GM12878 (cell line): ENCODE data around the gene HS6ST3. TPM values are rescaled to one million over a fixed set of nuclear protein-coding genes. Genes with fewer than 3 reads are reported as not detected.

Experiments used
- ATAC-seq: fragments of 200-7000 bp; cut with Tn5 transposase; 3 replicates; pipeline ENCODE4 v1.9.1; 2020; ENCODE audit warnings: mild to moderate bottlenecking, moderate library complexity
- BruUV-seq: library from RNA; stranded (reverse); fragments of 400-500 nt; replicated peaks from 2 replicates; lab custom pipeline; 2021; lab: Mats Ljungman, UMichigan
- CTCF ChIA-PET: fragments of 300-600 bp; sonication (Branson Sonifier 250); formaldehyde crosslinking; extraction: SDS; loops from one replicate; lab custom pipeline; 2021; ENCODE audit warnings: inconsistent platforms; lab: Yijun Ruan, JAX
- POLR2A ChIA-PET: fragments of 350-600 bp; formaldehyde crosslinking; extraction: SDS; loops from one replicate; lab custom pipeline; 2021; ENCODE audit warnings: inconsistent platforms; lab: Charles Lee
- RAD21 ChIA-PET: fragments of 300-600 bp; sonication (Branson Sonifier 250); formaldehyde crosslinking; loops from one replicate; lab custom pipeline; 2023; ENCODE audit warnings: antibody characterized with exemption; ENCODE audit not compliant: unreplicated experiment; lab: Charles Lee
- SMC1A ChIA-PET: fragments of 300-600 bp; sonication (Branson Sonifier 250); formaldehyde crosslinking; loops from one replicate; lab custom pipeline; 2023; ENCODE audit not compliant: unreplicated experiment, uncharacterized antibody; lab: Charles Lee
- DNase-seq: peaks from one replicate; pipeline ENCODE4 v3.0.0-alpha.2; 2011; ENCODE audit warnings: low read depth, low spot score
- FAIRE-seq: peaks from 3 replicates; lab custom pipeline; 2011; peaks lifted over from hg19 to GRCh38; lab: Jason Lieb, UNC
- H2AFZ ChIP-seq: 2 replicates; pipeline ENCODE4 v1.6.0; 2011; ENCODE audit warnings: low read depth, low read length, control low read depth; ENCODE audit not compliant: control insufficient read depth
- H3K27ac ChIP-seq: 2 replicates; pipeline ENCODE4 v1.5.1; 2011; ENCODE audit warnings: control low read depth; ENCODE audit not compliant: control insufficient read depth, insufficient read depth
- H3K27me3 ChIP-seq, 2 experiments: replicated peaks in 1 of 2; 2 replicates each; pipeline versions ENCODE4 v1.6.0 to v1.6.1; 2011; ENCODE audit warnings: low read length in 1 of 2; ENCODE audit not compliant: control insufficient read depth in 2 of 2, insufficient read depth in 2 of 2
- H3K36me3 ChIP-seq, 2 experiments: 2 replicates each; pipeline ENCODE4 v1.5.1; 2011; ENCODE audit warnings: low read length in 1 of 2; ENCODE audit not compliant: control insufficient read depth in 2 of 2, insufficient read depth in 2 of 2
- H3K4me1 ChIP-seq: 2 replicates; pipeline ENCODE4 v1.6.1; 2011; ENCODE audit warnings: mild to moderate bottlenecking, low read length, moderate library complexity, mixed read lengths; ENCODE audit not compliant: control insufficient read depth, insufficient read depth
- H3K4me2 ChIP-seq: 2 replicates; pipeline ENCODE4 v1.6.0; 2011; ENCODE audit warnings: control low read depth; ENCODE audit not compliant: control insufficient read depth, insufficient read depth
- H3K4me3 ChIP-seq: fragments of 200-600 bp; sonication (generic); 2 replicates; pipeline ENCODE4 v1.5.1; 2016
- H3K79me2 ChIP-seq: 2 replicates; pipeline ENCODE4 v1.6.0; 2011; ENCODE audit warnings: low read length; ENCODE audit not compliant: control insufficient read depth, insufficient read depth
- H3K9ac ChIP-seq: 2 replicates; pipeline ENCODE4 v1.8.0; 2011; ENCODE audit warnings: low read length, control low read depth, mixed read lengths; ENCODE audit not compliant: control insufficient read depth, insufficient read depth
- H3K9me3 ChIP-seq: replicated peaks from 3 replicates; pipeline ENCODE4 v1.5.1; 2011; ENCODE audit warnings: mild to moderate bottlenecking, low read length; ENCODE audit not compliant: control insufficient read depth, insufficient read depth
- H4K20me1 ChIP-seq: 2 replicates; pipeline ENCODE4 v1.6.0; 2011; ENCODE audit not compliant: control insufficient read depth, insufficient read depth
- ATF7 ChIP-seq: fragments of 450-650 bp; IDR thresholded peaks from 2 replicates; pipeline ENCODE4 v1.6.1; 2016; ENCODE audit warnings: low read depth, mild to moderate bottlenecking
- BMI1 ChIP-seq: fragments of 450-650 bp; IDR thresholded peaks from 2 replicates; pipeline ENCODE4 v1.6.1; 2016; ENCODE audit warnings: mild to moderate bottlenecking, moderate library complexity, borderline replicate concordance
- CBFB ChIP-seq: IDR thresholded peaks from 2 replicates; pipeline ENCODE4 v1.6.1; 2016; ENCODE audit warnings: antibody characterized with exemption, low read depth
- ESRRA ChIP-seq: IDR thresholded peaks from 2 replicates; pipeline ENCODE4 v1.6.1; 2012; ENCODE audit warnings: mild to moderate bottlenecking, low read length, improper control_type of control experiment
- EZH2 ChIP-seq: IDR thresholded peaks from 2 replicates; pipeline ENCODE4 v1.6.1; 2012; ENCODE audit warnings: low read depth, mild to moderate bottlenecking, control low read depth, inconsistent platforms, low read length, borderline replicate concordance; ENCODE audit not compliant: control insufficient read depth
- HDGF ChIP-seq: fragments of 450-650 bp; IDR thresholded peaks from 2 replicates; pipeline ENCODE4 v1.6.1; 2016; ENCODE audit warnings: antibody characterized with exemption
- LARP7 ChIP-seq: fragments of 450-650 bp; IDR thresholded peaks from 2 replicates; pipeline ENCODE4 v1.6.1; 2017; ENCODE audit warnings: mild to moderate bottlenecking
- NFYA ChIP-seq: IDR thresholded peaks from 2 replicates; pipeline ENCODE4 v1.6.1; 2011; ENCODE audit warnings: low read depth, mild to moderate bottlenecking, low read length, improper control_type of control experiment, borderline replicate concordance
- NR2C1 ChIP-seq: fragments of 450-650 bp; IDR thresholded peaks from 2 replicates; pipeline ENCODE4 v1.6.1; 2017; ENCODE audit warnings: antibody characterized with exemption, mild to moderate bottlenecking, moderate library complexity
- NR2C2 ChIP-seq: IDR thresholded peaks from 2 replicates; pipeline ENCODE4 v1.6.1; 2011; ENCODE audit warnings: borderline replicate concordance, low read depth; ENCODE audit not compliant: control insufficient read depth, insufficient read length
- RBBP5 ChIP-seq: fragments of 200-600 bp; sonication (generic); conservative IDR thresholded peaks from 2 replicates; pipeline ENCODE4 v1.6.1; 2016
- SREBF2 ChIP-seq: IDR thresholded peaks from 2 replicates; pipeline ENCODE4 v1.6.1; 2012; ENCODE audit warnings: mild to moderate bottlenecking, low read length
- TAF1 ChIP-seq: IDR thresholded peaks from 2 replicates; pipeline ENCODE4 v1.6.1; 2011; ENCODE audit warnings: mild to moderate bottlenecking, low read depth, low read length, borderline replicate concordance
- TCF3 ChIP-seq: IDR thresholded peaks from 2 replicates; pipeline ENCODE4 v1.6.1; 2012; ENCODE audit warnings: low read depth, mild to moderate bottlenecking, low read length, borderline replicate concordance; ENCODE audit not compliant: insufficient read depth
- WGBS: methylation state at CpG from one replicate; pipeline ENCODE4 v1.1.6; 2016; ENCODE audit warnings: low lambda C conversion rate; ENCODE audit not compliant: insufficient replicate concordance, insufficient coverage; ENCODE audit errors: missing lambda C conversion rate; 5-methylcytosine and 5-hydroxymethylcytosine counted together
- in situ Hi-C: fragments of 300-500 bp; cut with MboI; formaldehyde crosslinking; loops from 9 replicates; pipeline ENCODE4 v1.14.3; 2018; ENCODE audit warnings: mixed read lengths
- intact Hi-C: fragments of 100-400 bp; cut with micrococcal nuclease; formaldehyde crosslinking; loops from one replicate; pipeline ENCODE4 v1.14.2; 2022; ENCODE audit not compliant: unreplicated experiment
- polyA plus RNA-seq, 11 experiments: library from polyadenylated mRNA; depleted of rRNA in 4 of 11; unstranded in 6 of 11; stranded (reverse) in 5 of 11; fragments of >200 nt; fragmentation: Nextera tagmentation in 4 of 11; fragmentation: Illumina TruSeq in 1 of 11; extraction: Ambion mirVana in 4 of 11; extraction: Trizol in 1 of 11; gene quantifications; 1 replicate in 1 of 11; 2 replicates in 10 of 11; pipeline versions ENCODE4 v1.2.1 to v1.2.3, GENCODE V29; 2011 to 2016; ENCODE audit warnings: inconsistent platforms in 2 of 11, missing spikeins in 2 of 11, low read depth in 1 of 11
- total RNA-seq, 4 experiments: library from RNA; depleted of rRNA in 3 of 4; stranded (reverse); fragments of >200 nt in 3 of 4; fragmentation: Illumina TruSeq in 1 of 4; extraction: Trizol in 1 of 4; gene quantifications; 2 replicates each; pipeline versions ENCODE4 v1.2.1 to v1.2.3, GENCODE V29; 2013 to 2021
- TF ChIP-seq, protein P1 (sequence below): fragments of 450-650 bp; IDR thresholded peaks from 2 replicates; pipeline ENCODE4 v1.6.1; 2017; ENCODE audit warnings: mild to moderate bottlenecking
- TF ChIP-seq, protein P2 (sequence below): IDR thresholded peaks from 2 replicates; pipeline ENCODE4 v1.6.1; 2012; ENCODE audit warnings: improper control_type of control experiment, low read depth, low read length; ENCODE audit not compliant: insufficient replicate concordance

The HS6ST3 gene
- total and polyA plus RNA-seq, 10 of the 15 experiments (the other 5 are each of a cell fraction or from before 2014, with no cell fraction given): under 0.01 to 2.9 TPM; not detected in 8

DNA sequence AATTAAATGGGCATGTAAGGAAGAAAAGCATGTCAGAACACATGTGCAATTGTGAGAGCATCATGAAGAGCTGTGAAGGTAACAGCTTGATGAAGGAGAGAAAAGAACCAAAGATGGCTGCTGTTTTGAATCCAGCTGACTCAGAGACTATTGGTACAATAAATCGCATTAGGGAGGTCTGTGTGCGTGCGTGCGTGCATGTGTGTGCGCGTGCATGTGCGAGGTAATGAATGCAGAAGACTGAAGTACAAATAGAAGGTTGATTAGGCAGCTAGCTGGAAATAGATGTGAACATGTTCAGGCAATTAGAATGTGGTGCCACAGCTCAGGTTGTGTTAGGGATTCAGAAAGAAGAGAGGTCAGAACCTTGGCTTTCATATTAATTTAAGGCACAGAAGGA lies 463.9 kb downstream of the HS6ST3 start (continued):
- no peak for TF ChIP-seq NFYA
- TF ChIP-seq, protein P1, sequence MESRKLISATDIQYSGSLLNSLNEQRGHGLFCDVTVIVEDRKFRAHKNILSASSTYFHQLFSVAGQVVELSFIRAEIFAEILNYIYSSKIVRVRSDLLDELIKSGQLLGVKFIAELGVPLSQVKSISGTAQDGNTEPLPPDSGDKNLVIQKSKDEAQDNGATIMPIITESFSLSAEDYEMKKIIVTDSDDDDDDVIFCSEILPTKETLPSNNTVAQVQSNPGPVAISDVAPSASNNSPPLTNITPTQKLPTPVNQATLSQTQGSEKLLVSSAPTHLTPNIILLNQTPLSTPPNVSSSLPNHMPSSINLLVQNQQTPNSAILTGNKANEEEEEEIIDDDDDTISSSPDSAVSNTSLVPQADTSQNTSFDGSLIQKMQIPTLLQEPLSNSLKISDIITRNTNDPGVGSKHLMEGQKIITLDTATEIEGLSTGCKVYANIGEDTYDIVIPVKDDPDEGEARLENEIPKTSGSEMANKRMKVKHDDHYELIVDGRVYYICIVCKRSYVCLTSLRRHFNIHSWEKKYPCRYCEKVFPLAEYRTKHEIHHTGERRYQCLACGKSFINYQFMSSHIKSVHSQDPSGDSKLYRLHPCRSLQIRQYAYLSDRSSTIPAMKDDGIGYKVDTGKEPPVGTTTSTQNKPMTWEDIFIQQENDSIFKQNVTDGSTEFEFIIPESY: no peak
- no peak for TF ChIP-seq CBFB
- no peak for TF ChIP-seq RBBP5
- no peak for TF ChIP-seq LARP7
- TF ChIP-seq TCF3: no peak

DNA sequence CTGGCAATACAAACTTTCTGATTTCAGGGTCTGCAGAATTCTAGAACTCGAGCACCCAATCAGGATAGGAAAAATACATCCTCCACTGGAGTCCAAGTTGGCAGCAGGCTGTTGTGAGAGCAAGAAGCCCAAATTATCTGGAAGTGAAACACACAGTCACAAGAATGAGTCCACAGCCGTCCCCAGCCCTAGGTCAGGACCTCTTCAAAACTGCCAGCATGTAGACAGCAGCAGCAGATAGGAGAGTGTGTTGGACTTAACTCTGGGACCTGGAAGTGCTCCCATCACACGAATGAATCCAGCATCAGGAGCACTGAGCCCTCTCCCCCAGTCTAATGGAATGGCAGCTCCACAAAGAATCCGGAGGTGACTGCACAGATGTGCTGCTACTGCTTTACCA lies 483.7 kb downstream of the HS6ST3 start:
- FAIRE-seq (no peak), DNase-seq (no peak), ATAC-seq (no peak)
- ChIA-PET SMC1A (no interaction called here), POLR2A (no interaction called here), CTCF (no interaction called here), RAD21 (no interaction called here)
- Histone ChIP-seq H3K9ac (no peak overlapping the region), H3K4me2 (no peak overlapping the region), H3K27me3 (no peaks in the 10 kb centered on the region), H3K36me3 (no peaks in the 10 kb centered on the region), H3K79me2 (no peaks in the 10 kb centered on the region), H2AFZ (no peak overlapping the region), H3K4me1 (no peaks in the 10 kb centered on the region), H3K27ac (no peak overlapping the region), H3K4me3 (no peak overlapping the region), H4K20me1 (no peaks in the 10 kb centered on the region), H3K9me3 (no peaks in the 10 kb centered on the region)
- intact Hi-C loops: no loop called here
- BruUV-seq: no TSS peak
- in situ Hi-C loops: no loop called here
- WGBS: 0% methylated on average over 4 of the region's 4 CpGs
- TF ChIP-seq HDGF (no peak), ESRRA (no peak), EZH2 (no peak), ATF7 (no peak), CBFB (no peak), TCF3 (no peak), BMI1 (no peak), SREBF2 (no peak), TAF1 (no peak), NR2C2 (no peak), NR2C1 (no peak)
- TF ChIP-seq, protein P2, sequence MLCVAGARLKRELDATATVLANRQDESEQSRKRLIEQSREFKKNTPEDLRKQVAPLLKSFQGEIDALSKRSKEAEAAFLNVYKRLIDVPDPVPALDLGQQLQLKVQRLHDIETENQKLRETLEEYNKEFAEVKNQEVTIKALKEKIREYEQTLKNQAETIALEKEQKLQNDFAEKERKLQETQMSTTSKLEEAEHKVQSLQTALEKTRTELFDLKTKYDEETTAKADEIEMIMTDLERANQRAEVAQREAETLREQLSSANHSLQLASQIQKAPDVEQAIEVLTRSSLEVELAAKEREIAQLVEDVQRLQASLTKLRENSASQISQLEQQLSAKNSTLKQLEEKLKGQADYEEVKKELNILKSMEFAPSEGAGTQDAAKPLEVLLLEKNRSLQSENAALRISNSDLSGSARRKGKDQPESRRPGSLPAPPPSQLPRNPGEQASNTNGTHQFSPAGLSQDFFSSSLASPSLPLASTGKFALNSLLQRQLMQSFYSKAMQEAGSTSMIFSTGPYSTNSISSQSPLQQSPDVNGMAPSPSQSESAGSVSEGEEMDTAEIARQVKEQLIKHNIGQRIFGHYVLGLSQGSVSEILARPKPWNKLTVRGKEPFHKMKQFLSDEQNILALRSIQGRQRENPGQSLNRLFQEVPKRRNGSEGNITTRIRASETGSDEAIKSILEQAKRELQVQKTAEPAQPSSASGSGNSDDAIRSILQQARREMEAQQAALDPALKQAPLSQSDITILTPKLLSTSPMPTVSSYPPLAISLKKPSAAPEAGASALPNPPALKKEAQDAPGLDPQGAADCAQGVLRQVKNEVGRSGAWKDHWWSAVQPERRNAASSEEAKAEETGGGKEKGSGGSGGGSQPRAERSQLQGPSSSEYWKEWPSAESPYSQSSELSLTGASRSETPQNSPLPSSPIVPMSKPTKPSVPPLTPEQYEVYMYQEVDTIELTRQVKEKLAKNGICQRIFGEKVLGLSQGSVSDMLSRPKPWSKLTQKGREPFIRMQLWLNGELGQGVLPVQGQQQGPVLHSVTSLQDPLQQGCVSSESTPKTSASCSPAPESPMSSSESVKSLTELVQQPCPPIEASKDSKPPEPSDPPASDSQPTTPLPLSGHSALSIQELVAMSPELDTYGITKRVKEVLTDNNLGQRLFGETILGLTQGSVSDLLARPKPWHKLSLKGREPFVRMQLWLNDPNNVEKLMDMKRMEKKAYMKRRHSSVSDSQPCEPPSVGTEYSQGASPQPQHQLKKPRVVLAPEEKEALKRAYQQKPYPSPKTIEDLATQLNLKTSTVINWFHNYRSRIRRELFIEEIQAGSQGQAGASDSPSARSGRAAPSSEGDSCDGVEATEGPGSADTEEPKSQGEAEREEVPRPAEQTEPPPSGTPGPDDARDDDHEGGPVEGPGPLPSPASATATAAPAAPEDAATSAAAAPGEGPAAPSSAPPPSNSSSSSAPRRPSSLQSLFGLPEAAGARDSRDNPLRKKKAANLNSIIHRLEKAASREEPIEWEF: no peak
